Hematopoietic multipotent progenitor cell treated with erythropoietin and hydrocortisone succinate and interleukin-3 and kit ligand, for 8 days (in vitro differentiated cells): ENCODE data around the gene RNLS.

Source experiments
- DNase-seq: peaks from one replicate; pipeline ENCODE4 v3.0.0-alpha.2; 2015

Gene RNLS

GRCh38 chr10:88474884-88475844 lies 108.0 kb downstream of the RNLS start:
- no peak for DNase-seq

DNA sequence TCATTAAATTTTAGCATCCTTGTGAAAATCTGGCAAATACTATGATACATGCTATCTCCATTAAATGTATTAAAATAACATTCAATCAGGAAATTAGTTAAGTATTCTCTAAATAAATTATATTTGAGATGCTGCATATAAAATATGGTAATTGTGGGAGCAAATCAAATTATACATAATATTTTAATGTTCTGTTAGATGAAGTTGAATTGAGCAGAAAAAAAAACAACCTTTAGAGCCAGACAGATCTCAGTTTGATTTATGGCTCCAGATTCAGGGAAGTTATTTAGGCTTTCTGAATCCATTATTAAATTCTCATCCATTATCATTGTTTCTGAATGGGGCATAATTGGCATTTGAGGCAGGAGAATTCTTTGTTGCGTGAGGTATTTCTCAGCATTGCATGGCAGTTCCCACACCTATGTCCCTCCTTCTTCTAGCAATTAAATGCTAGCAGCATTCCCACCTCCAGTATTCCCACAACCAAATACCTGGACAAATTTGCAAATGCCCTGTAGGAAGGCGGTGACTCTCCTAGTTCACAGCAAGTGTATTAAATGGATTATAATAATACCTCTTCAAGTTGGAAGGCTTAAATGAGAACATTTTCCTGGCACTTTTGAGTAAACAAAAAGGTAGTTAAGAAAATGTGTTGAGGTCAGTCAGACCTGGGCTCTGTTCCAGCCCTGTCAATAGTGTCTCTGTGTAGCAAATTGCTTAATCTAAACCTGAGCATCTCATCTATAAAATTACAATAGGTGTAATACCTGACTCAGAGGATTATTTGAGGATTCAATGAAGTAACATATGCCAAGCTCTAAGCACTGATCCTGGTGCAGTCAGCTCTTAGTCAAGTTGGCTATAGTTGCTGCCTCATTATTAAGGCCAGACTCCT lies 108.9 kb downstream of the RNLS start:
- DNase-seq = no peak

DNA sequence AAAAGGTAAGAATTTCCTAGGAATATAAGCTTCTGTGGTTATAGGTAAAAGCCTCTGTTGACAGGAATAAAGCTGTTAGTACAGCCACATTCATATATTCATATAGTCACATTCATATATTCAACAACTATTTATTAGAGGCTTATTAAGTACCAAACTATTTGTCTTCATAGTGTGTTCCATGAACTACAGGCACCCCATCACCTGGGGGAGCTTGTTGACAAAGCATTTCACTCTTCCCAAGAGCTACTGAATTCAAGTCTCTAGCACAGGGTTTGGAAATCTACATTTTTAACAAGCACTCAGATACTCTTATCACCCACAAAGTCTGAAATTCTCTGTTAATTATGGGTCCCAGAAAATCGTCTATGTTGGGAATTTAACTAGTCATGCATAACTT lies 110.6 kb downstream of the RNLS start:
- no peak for DNase-seq

- no peak for DNase-seq
Measured at GRCh38 chr10:88471899-88472298, 111.2 kb downstream of the RNLS start.

- DNase-seq = no peak
Measured at GRCh38 chr10:88467835-88468485, 115.2 kb downstream of the RNLS start.

DNA sequence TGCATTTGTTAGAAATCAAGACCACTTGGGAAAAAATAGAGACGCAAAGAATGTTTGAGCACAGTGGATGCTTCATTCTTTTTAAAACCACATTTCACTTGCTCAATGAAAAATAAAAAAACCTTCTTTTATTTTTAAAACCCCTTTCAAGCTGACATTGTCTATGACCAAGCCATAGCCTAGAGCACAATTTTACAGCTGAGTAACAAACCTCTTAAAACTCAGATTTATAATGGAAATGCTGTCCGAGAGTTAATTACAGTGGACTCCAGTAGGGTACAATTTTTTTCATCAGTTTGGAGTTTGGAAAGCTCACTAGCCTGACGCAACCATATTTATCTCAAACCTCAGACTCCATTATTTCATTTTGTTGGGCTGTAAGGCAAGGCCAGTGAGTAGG lies 116.3 kb downstream of the RNLS start:
- DNase-seq = no peak

- DNase-seq = no peak
Measured at GRCh38 chr10:88465765-88466164, 117.4 kb downstream of the RNLS start.

GRCh38 chr10:88463811-88464210 lies 119.3 kb downstream of the RNLS start:
- DNase-seq = no peak

GRCh38 chr10:88461426-88461825 lies 121.7 kb downstream of the RNLS start:
- DNase-seq = no peak

DNA sequence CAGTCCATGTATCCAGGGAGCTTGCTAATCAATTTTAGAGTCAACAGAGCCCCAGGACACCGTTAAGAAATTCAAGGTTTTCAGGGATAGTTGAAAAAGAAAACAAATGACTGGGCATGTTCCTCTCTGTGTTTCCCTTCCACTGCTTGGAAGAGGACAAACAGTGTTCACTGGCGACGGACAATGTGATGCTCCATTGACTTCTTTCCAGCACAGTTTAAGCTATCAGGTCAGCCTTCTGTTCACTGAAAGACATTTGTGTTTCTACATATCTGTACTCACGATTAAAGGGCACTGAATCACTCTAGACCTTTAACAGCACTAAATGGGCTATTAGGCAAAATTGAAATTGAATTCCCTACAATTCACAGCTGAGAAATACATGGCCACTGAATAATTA lies 123.6 kb downstream of the RNLS start:
- DNase-seq = no peak

DNA sequence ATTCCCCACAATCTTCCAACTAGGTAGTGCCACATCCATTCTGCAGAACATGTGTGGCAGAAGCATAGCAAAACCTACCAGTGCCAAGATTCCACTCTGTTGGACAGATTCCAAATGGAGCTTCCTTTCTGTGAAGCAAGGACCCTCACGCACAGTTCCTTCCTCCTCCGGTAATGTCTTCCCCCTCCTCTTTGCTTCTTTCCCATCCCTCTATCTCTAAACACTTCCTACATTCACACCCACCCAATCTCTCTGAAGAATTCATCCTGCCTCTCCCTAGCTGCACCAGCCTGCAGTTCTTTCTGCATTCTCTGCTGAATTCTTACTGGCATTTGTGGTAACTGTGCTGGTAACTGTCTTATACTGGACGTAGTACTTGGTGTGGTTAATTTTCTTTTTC lies 124.9 kb downstream of the RNLS start:
- DNase-seq = no peak

DNA sequence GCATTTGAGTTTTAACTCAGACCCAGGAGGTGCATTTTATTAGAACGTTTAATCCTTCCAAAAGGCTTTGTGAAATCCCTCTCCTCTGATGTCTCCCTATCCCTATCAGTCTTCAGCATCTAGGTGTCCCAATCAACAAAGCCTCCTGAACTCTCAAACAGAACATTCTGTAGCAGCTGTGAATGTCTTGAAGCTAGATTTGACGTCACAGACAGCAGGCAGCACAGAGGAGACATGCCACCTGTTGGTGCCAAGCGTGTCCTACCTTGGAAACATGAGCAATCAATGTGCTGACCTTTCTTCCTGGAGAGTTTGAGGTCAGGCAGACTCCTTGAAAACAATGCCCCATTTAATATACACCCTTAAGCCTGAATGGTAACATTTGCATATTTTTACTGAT lies 125.5 kb downstream of the RNLS start:
- no peak for DNase-seq

DNA sequence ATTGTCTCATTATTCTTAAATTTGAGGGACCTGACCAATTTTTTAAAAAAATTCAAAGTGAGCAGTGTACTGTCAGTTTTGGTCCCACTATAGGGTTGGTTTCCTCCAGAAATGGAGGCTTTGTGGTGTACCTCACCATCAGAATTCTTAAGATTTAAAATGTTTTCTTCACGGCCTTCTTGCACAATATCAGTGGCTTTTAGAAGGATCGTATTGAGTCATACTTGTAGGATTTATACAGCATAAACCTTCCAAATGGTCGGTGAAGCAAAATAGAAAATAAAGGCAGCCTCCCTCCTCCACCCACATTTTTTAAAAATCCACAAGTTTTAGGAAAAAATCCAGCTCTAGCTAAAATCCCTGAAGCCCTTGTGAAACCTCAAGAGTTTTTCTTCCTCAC lies 126.4 kb downstream of the RNLS start:
- DNase-seq = no peak

GRCh38 chr10:88455831-88456230 lies 127.3 kb downstream of the RNLS start:
- no peak for DNase-seq

DNA sequence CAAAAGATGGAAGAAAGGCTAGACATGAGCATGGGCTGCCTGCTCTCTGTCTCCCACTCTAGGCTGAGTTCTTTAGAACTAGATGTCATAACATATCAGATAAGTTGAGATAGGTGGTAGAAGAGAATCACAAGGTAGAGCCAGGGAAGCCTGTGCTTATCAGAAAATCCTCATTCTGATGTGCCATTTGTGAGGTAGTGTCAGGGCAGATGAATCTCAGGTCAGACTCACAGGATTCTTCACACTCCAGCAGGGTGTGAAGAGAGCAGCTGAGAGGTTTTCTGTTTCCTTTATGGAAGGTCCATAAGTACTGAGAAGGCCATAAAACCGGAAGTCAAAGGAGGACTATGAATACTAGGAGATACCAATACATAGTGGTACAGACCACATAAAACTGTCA lies 132.9 kb downstream of the RNLS start:
- DNase-seq = no peak

DNA sequence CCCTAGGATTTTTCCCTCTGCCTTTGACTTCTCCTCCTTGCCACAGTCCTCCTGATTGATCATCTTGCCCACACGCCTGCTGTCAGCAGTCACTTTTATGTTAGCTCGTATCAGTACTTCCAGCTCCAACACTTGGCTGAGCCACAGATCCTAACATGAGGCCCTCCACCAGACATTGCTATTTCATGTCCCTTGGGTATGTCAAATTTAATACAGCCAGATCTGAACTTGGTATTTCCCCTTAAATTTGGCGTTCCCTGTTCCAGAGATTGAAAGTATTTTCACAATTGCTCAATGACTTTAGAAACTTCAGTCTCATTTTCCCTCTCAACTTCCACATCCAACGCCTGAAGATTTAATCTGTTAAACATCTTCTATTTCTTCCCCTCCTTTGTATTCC lies 140.4 kb downstream of the RNLS start:
- DNase-seq = no peak

DNA sequence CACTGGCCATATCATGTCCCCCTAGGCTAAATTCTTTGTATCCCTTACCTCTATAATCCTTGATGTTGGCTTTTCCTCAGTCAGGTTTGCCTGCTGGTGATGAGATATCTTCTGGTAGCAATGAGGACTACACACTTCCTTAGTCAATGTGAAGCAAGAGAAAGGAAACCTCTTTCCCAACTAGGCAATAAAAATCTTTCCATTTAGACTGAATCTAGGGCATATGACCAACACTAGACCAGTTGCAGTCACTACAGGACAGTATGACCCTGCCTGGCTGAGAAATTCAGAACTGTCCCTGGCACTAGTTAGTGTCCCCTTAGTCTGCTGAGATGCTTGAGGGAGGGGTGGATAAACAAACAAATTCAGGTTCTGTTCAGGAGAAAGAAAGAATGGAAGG lies 142.6 kb downstream of the RNLS start:
- no peak for DNase-seq

DNA sequence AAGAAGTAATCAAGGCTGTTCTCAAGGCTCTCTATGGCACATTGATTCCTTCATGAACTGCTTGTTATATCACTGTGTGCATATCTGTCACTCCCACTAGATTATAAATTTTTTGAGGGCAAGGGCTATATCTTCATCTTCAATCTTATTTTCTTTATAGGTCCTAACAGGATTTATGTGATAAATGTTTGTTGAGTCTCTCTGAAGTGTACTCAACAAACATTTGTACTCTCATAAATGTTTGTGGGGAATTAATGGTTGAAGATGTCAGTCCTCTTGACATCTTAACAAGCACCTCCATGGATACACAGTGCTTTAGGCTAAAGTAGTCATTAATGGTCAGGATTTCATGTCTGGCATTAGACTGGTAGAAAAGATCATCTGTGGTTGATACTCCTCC lies 143.2 kb downstream of the RNLS start:
- DNase-seq = no peak

GRCh38 chr10:88437411-88437810 lies 145.7 kb downstream of the RNLS start:
- no peak for DNase-seq

GRCh38 chr10:88433565-88434186 lies 149.4 kb downstream of the RNLS start:
- DNase-seq = no peak

DNA sequence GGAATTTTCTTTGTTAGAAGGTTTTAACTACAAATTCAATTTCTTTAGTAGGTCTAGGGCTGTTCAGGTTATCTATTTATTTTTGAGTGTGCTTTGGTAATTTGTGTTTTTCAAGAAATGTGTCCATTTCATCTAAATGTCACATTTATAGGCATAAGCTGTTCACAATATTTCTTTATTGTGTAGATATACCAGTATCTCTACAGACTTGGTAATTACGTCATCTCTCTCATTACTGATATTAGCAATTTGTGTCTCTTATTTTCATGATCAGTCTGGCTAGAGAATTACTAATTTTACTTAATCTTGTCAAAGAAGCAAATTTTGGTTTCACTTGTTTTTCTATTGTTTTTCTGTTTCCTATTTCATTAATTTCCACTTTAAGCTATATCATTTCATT lies 152.0 kb downstream of the RNLS start:
- no peak for DNase-seq

- DNase-seq = no peak
Measured at GRCh38 chr10:88428976-88429375, 154.1 kb downstream of the RNLS start.

DNA sequence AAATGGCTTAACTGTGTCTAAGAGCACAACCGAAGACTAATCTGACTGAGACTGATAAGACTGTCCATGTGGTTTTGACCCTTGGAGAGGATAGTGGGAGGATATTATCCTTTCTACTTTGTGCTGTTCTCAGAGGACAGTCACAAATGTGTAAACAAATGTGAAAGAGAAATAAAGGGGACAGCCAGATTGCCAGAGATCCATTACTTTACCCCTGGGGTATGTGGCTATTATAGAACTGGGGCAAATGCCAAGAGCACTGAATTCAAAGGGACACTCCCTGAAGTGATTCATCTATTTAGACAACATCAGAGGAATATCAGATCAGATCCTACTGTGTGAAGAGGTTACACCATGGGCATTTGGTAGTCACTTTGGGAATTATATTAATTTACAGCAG lies 154.7 kb downstream of the RNLS start:
- peak; percentile 67 for DNase-seq
